Nephron (organoid): ENCODE results near the gene DLGAP1.
"Not testable (repeated sequence)": the region's sequence is repeated elsewhere in the genome, so short reads cannot be mapped to it uniquely, and the experiment has no call there.

ENCODE experiments used
- H3K27ac Mint-ChIP-seq, 3 experiments: 2 replicates each; pipeline ENCODE4 v1.8.0; 2020; ENCODE audit warnings: mixed read lengths in 3 of 3, mild to moderate bottlenecking in 2 of 3, moderate library complexity in 1 of 3
- H3K27me3 Mint-ChIP-seq: 2 replicates; pipeline ENCODE4 v1.8.0; 2021; ENCODE audit warnings: low read depth, mild to moderate bottlenecking, moderate library complexity, mixed read lengths
- H3K36me3 Mint-ChIP-seq: 2 replicates; pipeline ENCODE4 v1.8.0; 2020; ENCODE audit warnings: low read depth, mixed read lengths
- H3K4me1 Mint-ChIP-seq: 2 replicates; pipeline ENCODE4 v1.8.0; 2020; ENCODE audit warnings: mixed read lengths
- H3K4me3 Mint-ChIP-seq, 3 experiments: 2 replicates each; pipeline ENCODE4 v1.8.0; 2020; ENCODE audit warnings: mild to moderate bottlenecking in 3 of 3, mixed read lengths in 3 of 3, moderate library complexity in 2 of 3
- H3K9me3 Mint-ChIP-seq: 2 replicates; pipeline ENCODE4 v1.8.0; 2020; ENCODE audit warnings: mixed read lengths
- CTCF ChIP-seq, 3 experiments: fragments of 200-600 bp; sonication (generic); IDR thresholded peaks; one replicate each; pipeline ENCODE4 v1.5.0; 2021; ENCODE audit warnings: antibody characterized with exemption in 3 of 3; ENCODE audit not compliant: unreplicated experiment in 3 of 3

Gene DLGAP1

GRCh38 chr18:3654442-3655253 is 800.5 kb downstream of the DLGAP1 start:
- no peak for TF ChIP-seq CTCF (IDR thresholded peaks at IDR 0.05; ENCODE audit: unreplicated experiment in 3 of 3)
- Mint-ChIP-seq H3K9me3 (no peaks in the 10 kb centered on the region), H3K36me3 (no peaks in the 10 kb centered on the region), H3K4me1 (peaks cover 26% of the 10 kb centered on the region), H3K4me3 (no peak overlapping the region), H3K27ac (peak overlapping the region in 2 of 3 experiments; percentile 40 to 41), H3K27me3 (peaks cover under 1% of the 10 kb centered on the region)

- H3K36me3 Mint-ChIP-seq = no peaks in the 10 kb centered on the region
- no peak for TF ChIP-seq CTCF (IDR thresholded peaks at IDR 0.05; ENCODE audit: unreplicated experiment in 3 of 3)
- H3K4me3 Mint-ChIP-seq = no peak overlapping the region
- peaks cover 4% of the 10 kb centered on the region for H3K27me3 Mint-ChIP-seq
- H3K27ac Mint-ChIP-seq = peak overlapping the region in 2 of 3 experiments; percentile 40 to 41
- peaks cover 33% of the 10 kb centered on the region for H3K4me1 Mint-ChIP-seq
- H3K9me3 Mint-ChIP-seq = no peaks in the 10 kb centered on the region
Observed at GRCh38 chr18:3653851-3654441, 801.2 kb downstream of the DLGAP1 start.

GRCh38 chr18:3653263-3653850 is 801.8 kb downstream of the DLGAP1 start:
- Mint-ChIP-seq H3K4me3 (no peak overlapping the region), H3K27me3 (peaks cover 4% of the 10 kb centered on the region), H3K9me3 (no peaks in the 10 kb centered on the region), H3K27ac (peak overlapping the region in 1 of 3 experiments; percentile 2), H3K36me3 (no peaks in the 10 kb centered on the region), H3K4me1 (peaks cover 39% of the 10 kb centered on the region)
- no peak for TF ChIP-seq CTCF (IDR thresholded peaks at IDR 0.05; ENCODE audit: unreplicated experiment in 3 of 3)

GRCh38 chr18:3652380-3653262 is 802.5 kb downstream of the DLGAP1 start:
- peaks cover 40% of the 10 kb centered on the region for H3K4me1 Mint-ChIP-seq
- H3K36me3 Mint-ChIP-seq = no peaks in the 10 kb centered on the region
- no peaks in the 10 kb centered on the region for H3K9me3 Mint-ChIP-seq
- no peak overlapping the region for H3K4me3 Mint-ChIP-seq
- H3K27me3 Mint-ChIP-seq = peaks cover 4% of the 10 kb centered on the region
- TF ChIP-seq CTCF (IDR thresholded peaks at IDR 0.05; ENCODE audit: unreplicated experiment in 3 of 3) = no peak
- H3K27ac Mint-ChIP-seq = peak overlapping the region in 1 of 3 experiments; percentile 2

GRCh38 chr18:3651266-3651665 is 803.8 kb downstream of the DLGAP1 start:
- no peaks in the 10 kb centered on the region for H3K36me3 Mint-ChIP-seq
- peaks cover 40% of the 10 kb centered on the region for H3K4me1 Mint-ChIP-seq
- no peak for TF ChIP-seq CTCF (IDR thresholded peaks at IDR 0.05; ENCODE audit: unreplicated experiment in 3 of 3)
- no peak overlapping the region for H3K4me3 Mint-ChIP-seq
- no peaks in the 10 kb centered on the region for H3K9me3 Mint-ChIP-seq
- H3K27me3 Mint-ChIP-seq = peaks cover 4% of the 10 kb centered on the region
- no peak overlapping the region for H3K27ac Mint-ChIP-seq

- peaks cover 40% of the 10 kb centered on the region for H3K4me1 Mint-ChIP-seq
- not testable (repeated sequence) for H3K27ac Mint-ChIP-seq, H3K27me3 Mint-ChIP-seq, H3K9me3 Mint-ChIP-seq, H3K36me3 Mint-ChIP-seq, H3K4me3 Mint-ChIP-seq
Observed at GRCh38 chr18:3650521-3651042, 804.5 kb downstream of the DLGAP1 start.
